T-helper 9 cell (primary cell): ENCODE results near the gene SSNA1.

Experiments used
- DNase-seq: peaks from one replicate; pipeline ENCODE4 v3.0.0-alpha.2; 2020

The SSNA1 gene

DNA sequence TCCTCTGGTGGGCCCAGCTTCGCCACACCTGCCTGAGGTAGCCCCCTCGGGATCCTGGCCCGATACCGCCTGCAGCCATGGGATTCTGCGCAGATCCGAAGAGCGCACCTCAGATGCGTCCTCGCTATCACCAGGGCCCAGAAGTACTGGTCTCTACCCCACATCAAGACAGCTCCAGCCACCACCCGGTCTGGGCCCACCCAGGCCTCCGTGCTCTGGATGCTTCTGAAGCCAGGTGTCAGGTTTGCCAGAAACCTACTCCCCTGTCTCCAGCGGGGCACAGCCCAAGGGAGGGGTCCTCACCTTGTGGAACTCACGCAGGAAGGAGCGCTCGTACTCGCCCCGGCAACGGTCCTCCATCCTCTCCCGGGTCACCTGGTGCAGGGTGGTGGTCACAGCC is 2.6 kb upstream of the SSNA1 start:
- no peak for DNase-seq

DNA sequence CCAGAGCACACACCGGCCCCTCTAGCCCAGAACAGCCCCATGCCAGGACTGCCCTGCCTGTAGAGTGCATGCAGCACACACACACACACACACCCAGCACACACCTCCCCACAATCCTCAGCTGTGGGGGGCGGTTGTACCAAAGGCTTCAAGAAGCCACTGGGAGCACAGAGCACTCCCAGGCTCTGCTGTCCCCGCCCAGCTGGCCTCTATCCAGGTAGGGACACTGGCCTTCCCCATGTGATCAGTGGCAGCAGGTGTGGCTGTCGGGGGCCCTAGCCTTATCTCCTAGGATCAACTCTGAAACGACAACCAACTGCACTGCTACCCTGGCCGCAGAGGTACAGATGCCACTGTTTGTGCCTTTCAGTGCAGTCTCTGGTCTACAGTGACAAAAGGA is 2.1 kb upstream of the SSNA1 start:
- DNase-seq: no peak

DNA sequence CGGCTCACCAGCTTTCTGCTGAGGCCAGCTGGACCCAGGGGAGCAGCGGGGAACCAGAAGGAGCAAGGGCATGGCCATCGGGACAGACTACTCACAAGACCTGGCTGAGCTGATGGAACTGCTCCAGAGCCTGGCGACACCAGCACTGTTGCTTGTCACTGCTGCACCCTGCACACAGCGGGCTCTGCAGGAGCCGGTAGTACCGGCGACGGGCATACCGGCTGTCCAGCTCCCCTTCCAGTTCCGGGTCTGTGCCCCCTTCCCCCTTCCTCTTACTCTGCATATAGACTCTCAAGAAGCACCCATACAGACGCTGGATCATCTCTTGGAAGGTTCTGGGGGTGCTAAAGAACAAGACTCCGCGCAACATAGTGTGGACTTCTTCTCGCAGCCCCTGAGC is 1.1 kb upstream of the SSNA1 start:
- DNase-seq: no peak

DNA sequence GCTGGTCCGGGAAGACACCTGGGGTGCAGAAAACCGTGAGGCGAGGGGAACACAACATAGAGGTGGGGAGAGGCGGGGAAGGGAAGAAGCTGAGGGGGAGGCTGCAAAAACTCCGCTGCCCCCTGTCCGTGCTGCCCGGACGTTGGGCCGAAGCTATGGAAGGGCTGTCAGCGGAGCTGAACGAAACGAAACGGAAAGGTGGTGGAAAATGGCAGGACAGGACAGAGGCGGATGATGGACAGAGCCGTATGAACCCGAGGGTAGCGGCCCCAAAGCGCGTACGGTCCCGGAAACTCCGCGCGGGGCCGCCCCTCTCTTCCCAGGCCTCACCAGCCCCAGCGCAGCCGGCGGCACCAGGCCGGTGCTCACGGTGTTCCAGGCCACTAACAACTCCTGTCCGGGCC is 388 bp upstream of the SSNA1 start:
- no peak for DNase-seq

DNA sequence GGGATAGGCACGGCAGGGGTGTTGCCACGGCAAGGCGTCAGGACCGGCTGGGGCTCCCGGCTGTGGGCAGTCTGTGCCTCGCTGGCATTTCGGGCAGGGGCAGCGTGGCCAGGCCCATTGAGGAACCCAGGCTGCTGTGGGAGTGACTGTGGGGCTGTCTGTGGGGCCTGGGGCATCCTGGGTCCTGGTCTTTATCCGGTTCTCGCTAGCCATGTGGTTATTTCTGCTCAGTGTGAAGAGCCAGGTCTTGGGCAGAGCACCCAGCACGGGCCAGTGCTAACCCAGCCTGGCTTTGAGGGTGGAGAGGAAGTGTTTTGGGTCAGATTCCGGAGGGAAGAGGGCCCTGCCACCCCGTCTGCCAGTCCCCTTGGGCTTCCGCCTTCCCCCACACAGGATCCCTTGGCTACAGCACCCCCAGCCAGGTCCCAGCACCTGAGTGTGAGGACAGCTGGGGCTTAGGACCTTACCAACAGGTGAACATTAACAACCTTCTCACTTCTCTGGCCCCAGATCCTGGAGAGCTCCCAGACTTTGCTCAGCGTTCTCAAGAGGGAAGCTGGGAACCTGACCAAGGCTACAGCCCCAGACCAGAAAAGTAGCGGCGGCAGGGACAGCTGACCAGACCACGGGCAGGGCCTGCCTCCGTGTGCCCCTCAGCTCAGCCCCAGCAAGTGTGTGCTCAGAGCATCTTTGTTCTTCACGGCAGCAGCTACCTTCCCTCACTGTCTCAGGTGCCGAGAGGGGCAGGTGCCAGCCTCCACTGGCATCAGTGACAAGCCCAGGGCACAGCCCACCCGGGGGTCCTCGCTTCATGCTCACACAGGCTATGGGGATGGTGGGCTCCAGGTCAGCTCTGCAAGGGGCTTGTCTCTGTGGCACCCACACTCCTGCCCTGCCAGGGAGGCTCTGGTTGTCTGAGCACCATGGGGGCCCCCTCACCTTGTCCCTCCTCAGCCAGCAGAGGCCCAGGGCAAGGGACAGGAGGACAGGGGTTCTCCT is 1.1 kb downstream of the SSNA1 start:
- no peak for DNase-seq

DNA sequence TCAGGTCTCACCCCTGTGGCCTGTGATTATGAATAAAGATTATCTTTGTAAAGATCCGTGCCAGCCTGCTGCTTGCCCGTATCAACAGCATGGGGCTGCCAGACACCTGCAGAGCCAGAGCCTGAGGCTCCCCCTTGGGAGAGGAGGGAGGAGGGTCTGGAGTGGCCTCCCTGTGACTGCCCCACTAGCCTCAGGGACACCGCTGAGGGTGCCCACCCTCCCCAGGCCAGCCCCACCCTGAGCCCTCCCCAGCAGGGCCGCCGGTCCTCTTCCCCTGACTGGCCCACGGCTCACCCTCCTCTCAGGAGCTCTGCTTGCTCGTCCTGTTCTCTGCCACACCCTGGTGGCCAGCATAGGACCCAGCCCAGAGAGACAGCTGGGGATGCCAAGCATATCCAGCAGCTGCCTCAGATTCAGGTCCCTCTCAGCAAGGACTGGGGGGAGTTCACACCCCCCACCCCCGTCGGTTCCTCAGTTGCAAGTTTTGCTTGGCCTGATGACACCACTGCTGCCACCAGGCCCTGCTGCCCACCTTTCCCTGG is 1.9 kb downstream of the SSNA1 start:
- DNase-seq: no peak

DNA sequence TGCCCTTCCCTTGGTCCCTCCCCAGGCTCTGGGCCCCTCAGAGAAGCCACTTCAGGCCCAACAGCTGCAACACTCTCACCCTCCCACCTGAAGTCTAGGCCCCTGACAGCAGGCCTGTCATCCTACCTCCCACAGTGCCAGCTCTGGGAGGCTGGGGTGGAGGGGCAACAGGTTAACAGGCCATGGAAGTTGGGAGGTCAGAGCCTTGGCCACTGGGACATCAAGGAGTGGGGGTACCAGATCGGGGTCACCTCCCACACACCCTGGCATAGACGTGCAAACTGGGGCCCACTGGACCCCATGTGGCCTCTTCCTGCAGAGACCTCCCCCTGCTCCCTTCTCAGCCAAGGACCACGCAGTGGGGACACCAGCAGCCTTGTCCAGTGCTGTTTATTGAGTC is 2.8 kb downstream of the SSNA1 start:
- DNase-seq: no peak

DNA sequence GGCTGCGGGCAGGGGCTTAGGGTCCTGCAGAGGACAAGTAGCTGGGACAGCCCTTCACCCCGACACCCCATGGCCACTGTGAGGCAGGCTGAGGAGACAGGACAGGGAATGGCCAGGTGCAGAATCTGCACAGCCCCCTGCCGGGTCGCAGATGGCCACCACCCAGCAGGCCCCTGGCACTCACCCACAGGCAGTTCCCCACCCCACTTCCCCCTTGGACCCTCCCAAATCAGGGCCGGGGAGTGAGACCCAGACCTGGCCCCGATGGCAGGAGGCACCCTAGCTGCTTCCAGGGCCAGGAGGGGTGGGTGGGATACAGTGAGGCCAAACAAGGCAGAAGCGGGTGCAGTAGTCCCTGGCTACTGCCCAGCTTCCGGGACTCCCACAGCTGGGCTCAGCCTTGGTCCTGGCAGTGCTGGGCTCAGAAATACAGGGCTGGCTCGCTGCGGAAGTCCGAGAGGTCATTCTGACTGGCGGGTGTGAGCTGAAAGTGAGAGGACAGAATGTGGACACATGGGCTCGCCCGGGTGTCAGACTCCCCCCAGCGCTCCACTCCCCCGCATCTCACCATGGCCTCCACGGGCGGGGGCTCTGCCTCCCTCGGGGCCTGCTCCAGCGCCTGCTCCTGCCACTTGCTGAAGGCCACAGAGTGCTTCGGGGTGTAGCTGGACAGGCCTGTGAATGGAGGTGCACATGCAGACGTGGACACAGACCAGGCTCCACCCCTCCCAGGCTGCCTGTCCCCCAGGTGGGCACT is 3.4 kb downstream of the SSNA1 start:
- no peak for DNase-seq

DNA sequence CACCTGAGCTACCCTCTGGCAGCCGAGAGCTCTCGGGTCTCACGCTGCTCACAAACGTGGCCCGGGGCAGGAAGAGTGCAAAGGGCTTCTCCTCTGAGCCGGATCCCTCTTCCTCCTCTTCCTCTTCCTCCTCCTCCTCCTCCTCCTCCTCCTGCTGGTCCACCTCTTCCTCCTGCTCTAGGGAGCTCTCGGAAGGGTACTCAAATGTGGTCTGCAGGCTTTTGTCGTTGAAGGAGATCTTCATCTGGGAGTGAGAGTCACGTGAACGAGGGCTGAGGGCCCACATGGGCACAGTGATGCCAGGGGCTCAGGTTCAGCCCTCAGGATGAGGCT is 3.9 kb downstream of the SSNA1 start:
- no peak for DNase-seq

DNA sequence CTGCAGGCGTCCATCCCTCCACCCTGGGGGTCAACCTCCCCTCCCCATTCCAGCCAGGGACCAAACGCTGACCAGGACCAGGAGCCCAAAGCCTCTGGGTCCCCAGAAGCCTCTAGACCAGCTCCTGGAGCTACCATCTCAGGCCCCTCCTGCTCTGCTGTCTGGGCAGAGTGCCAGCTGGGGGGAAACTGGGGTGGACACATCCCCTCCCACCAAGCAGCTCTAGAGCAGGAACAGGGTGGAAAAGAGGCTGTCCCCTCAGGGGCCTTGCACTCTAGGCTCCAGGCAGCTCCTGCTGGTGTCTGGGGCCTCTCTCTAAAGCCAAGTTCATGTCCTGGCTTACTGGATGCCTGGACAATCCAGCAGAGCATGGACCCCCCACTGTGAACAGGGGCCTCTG is 4.4 kb downstream of the SSNA1 start:
- DNase-seq: no peak

DNA sequence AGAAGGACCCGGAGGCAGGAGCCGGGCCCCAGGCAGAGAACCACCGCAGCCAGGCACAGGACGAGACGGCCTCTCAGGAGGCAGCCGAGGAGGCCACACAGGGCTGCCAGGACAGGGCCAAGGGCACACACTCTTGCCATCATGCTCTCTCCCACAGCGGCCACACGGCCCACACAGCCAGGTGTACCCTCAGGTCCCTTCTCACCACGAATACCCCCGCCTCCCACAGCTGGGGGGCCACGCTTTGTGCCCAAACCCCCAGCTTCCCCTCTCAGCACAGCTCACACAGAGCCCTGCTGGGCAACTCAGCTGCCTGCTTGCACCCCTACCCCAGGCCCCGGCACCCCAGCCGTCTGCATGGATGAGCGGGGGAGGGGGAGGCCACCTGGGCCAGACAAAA is 5.3 kb downstream of the SSNA1 start:
- no peak for DNase-seq

DNA sequence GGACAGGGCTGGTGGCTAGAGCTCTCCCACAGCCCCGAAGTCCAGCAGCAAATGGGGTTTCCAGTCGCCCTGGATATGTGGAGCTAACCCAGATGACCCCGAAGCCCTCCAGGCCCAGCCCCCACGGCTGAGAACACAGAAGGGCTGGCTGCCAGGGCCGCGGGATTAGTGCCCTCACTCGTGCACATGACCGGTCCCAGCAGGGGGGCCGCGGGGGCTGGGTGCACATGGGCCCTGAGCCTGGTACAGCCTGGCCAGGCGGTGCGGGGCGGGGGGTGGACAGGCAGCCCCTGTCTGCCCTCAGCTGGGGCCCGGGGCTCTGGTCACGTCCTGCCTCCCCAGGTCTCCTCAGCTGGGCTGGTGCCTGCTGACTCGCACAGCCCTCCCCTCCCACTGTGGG is 5.9 kb downstream of the SSNA1 start:
- DNase-seq: no peak

DNA sequence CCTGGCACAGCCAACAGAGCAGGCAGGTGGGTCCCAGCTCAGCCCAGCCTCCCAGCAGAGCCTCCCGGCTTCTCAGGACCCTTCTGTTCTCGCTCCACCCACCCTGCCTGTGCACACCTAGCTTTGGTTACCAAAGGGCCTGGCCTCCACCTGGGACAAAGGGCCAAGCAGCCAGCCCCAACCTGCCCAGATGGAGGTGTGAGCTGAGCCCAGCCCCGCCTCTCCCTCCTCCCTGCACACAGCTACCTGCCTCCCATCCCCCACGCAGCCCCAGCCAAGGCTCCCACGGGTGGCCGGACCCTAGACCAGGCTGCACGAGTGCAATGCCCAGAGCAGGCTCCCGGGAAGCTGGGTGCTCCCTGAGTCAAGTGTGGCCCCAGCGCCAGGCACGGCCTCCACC is 6.4 kb downstream of the SSNA1 start:
- no peak for DNase-seq

DNA sequence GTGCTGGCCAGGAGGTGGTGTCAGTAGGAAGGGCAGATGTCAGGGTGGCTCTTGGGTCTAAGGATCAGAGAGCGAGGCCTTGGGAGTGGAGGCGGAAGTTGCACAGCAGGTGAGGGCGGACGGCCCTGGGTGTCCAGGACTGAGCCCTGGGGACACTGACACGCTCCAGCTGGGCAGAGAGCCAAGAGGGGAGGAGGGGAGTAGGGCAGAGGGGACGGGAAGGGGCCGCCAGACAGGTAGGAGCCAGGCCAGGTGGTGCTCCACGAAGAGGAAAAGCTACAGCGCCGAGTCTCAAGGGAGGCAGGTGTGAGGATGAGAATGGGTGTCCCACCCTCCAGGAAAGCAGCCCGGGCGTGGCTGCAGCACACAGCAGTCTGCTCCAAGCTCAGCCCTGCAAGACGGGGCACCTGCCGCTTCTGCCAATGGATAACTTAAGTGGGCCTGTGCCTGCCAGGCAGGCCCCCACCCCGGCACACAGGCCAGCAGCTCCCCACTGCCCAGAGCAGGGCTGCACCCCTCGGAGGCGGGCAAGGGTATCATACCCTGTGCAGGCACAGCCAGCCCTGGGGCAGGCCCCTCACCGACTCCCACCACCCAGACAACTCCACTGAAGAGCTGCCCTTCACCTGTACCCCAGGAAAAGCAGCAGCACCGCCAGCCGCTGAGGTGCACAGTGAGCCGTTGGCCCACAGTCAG is 7.2 kb downstream of the SSNA1 start:
- DNase-seq: no peak

DNA sequence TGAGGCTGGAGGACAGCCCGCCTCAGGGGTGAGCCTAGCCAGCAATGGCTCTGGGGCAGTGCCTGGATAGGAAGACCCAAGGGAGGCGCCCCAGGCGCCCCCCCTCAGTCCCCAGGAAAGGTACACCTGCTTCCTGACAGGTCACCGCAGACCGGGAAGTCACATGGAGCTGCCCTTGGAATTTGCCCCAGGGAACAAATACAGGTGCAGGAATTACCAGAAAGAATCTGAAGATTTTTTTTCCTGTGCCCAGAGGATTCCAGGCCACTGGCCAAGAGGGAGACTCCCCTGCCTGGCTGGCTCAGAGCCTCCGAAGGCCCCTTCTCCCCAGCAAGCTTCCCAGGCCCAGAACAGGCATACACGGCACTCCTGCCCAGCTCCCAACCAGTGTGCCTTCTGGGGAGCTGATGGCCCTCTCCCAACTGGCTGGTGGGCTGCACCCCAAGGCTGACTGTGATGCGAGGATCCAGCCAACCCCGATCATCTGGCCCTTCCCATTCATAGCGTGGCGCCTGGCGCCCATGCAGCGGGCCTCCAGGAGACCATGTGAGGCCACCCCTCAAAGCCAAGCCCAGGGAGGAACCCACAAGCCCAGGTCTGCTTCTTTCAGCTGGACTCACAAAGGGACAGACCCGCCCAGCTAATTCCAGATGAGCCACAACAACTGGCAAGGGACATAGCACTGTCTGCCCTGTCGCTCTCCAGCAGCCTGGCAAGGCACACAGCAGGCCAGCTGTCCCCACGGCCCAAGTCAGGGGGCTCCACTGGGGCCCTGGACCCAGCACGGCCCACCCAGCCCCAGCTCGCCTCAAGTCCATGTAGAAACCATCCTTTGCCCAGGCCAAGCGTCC is 9.8 kb downstream of the SSNA1 start:
- DNase-seq: no peak

DNA sequence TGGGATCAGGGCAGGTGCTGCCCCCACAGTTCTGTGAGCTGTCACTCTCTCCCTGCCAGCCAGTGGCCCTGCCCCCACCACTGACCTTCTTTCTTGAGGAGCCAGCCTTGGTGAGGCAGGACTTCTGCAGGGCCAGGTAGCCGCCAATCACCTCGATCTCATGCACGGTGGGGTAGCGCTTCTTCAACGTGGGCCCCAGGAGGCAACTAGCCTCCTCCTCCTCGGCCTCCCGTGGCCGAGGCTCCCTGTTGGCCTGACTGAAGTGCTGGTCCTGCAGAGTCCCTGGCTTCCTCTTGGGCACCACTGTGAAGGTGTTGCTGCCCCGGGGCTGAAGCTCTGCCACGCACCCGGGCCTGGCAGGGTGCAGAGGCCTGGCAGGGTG is 10.4 kb downstream of the SSNA1 start:
- DNase-seq: no peak

DNA sequence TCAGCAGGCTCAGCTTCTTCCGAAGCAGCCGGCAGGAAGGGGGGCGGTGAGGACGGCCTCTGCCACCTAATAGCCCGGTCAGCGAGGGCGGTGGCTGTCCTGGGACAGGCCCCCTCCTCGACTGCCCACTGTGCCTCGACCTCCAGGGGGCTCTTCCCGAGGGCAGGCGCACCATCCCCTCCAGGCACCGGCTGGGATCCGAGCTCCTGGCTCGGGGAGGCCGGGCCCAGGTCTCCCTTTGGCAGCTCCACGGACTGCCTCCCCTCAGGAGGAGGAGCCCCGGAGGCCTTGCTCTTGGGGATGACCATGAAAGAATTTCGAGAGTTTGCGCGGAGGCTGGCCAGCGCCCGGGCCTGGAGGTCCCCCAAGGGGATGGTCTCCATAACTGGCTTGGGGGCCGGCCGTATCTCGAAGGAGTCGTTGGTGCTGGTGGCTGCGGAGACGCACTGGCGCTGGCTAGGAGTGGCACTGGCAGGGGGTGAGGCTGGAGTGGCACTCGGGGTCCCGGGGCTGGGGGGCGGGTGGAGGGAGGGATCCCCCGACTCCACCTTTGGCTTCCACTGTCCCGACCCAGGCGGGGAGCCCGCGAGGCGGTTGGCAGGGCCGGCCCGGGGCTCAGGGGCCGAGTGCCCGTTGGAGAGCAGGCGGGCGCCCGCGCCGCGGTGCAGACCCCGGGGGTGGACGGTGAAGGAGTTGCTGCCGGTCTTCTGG is 11.1 kb downstream of the SSNA1 start:
- no peak for DNase-seq

DNA sequence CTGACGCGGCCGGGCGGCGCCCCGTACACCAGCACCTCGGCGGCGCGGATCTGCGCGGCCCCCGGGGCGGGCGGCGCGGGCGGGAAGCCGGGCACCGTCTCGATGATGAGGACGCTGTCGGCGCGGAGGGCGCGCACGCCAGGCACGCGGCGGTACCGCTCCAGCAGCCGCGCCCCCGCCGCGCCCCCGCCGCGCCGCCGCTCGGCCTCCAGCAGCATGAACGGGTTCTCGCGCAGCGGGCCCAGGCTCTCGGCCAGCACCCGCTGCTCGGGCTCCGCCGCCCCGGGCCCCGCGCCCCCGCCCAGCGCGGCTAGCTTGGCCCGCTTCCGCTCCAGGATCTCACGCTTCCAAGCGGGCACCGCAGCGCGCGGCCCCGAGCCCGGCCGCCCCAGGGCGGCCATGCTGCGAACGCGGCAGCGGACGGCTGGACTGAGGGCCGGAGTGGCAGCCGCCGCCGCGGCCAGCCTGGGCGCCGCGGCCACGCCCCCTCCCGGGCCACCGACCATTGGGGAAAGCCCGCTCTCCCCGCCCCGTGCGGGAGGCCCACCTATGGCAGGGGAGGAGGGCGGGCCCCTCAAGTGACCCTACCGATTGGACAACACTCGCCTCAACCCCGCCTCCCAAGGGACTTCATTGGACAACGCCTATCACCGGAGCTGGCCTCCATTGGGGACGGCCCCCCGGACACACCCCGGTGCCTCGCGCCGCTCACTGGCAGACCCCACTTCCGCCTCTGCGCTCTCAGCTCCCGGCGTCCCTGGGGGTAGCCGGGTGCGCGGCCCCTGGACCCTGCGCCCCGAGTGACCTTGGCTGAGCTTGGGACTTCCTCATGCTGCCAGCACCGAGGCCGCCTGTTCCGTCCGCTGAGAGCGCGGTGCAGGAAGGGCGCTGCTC is 12.1 kb downstream of the SSNA1 start, which contains the start of gene TPRN:
Gene TPRN (minus strand): TSS at position 431 of the 894 bp plus-strand sequence. CDS start 30 bp downstream, at position 401.
- peak; percentile 96 for DNase-seq

DNA sequence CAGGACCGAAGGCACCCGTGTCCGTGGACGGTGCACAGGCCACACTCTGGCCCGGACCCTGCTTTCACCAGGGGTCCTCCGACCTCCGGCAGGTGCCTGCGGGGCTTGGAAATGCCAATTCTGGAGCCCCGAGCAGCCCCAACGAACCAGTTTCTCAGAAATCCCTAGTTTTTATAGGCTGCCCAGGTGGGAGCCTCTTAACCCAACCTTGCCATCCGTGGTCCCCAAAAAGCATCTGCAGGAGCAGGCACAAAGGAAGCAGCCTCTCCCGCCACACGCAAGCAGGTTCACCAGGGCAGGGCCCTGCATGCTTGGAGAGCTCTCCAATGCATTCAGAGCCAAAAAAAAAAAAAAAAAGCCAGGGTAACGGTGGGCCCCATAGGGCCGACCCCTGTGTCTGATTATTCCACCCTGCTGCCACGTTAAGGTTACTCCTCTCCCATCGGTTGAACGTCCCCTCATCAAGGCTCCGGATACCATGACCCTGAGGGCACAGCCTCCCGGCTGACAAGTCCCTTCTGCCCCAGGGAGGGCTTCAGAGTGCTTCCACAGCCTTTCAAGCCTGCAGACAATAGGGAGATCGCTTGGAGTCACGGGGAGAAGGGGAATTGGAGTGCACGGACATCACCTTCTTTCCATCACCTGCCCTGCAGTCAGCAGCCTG is 12.9 kb downstream of the SSNA1 start:
- DNase-seq: no peak

DNA sequence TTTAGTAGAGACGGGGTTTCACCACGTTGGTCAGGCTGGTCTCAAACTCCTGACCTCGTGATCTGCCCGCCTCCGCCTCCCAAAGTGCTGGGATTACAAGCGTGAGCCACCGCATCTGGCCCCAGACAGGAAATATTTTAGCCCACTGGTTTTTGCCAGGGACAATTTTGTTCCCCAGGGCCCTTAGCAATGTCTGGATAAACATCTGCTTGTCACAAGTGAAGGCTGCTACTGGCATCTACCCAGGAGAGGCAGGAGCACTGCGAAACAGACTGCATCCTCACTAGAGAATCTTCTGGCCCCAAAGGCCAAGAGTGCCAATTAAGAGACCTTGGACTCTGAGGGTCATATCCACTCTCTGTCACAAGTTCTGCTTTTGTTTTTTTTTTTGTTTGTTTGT is 14.5 kb downstream of the SSNA1 start:
- no peak for DNase-seq
